Psoas muscle (tissue), 8 donors: ENCODE data around the gene C8B. TPM values are rescaled to one million over a fixed set of nuclear protein-coding genes. Genes with fewer than 3 reads are reported as not detected.

Experiments used
- ATAC-seq, 4 donors: fragments of 200-7000 bp; cut with Tn5 transposase; one replicate each; pipeline ENCODE4 v1.9.1; 2020; ENCODE audit warnings: moderate library complexity in 3 of 4, mild to moderate bottlenecking in 2 of 4
- DNase-seq, 2 donors: peaks; one replicate each; pipeline ENCODE4 v3.0.0-alpha.2; 2020
- H3K27ac ChIP-seq: fragments of 200-600 bp; one replicate; pipeline ENCODE4 v1.8.0; 2022
- H3K27me3 ChIP-seq, 3 donors: fragments of 200-600 bp in 1 of 3; one replicate each; pipeline versions ENCODE4 v1.6.1 to v1.8.0; 2013 to 2022; ENCODE audit warnings: low read length in 2 of 3, mild to moderate bottlenecking in 2 of 3, moderate library complexity in 1 of 3; ENCODE audit not compliant: insufficient read depth in 3 of 3
- H3K36me3 ChIP-seq, 2 donors: fragments of 200-600 bp in 1 of 2; one replicate each; pipeline versions ENCODE4 v1.6.1 to v1.8.0; 2013 to 2022; ENCODE audit warnings: low read depth in 1 of 2, mild to moderate bottlenecking in 1 of 2, moderate library complexity in 1 of 2; ENCODE audit not compliant: insufficient read depth in 1 of 2
- H3K4me1 ChIP-seq: fragments of 200-600 bp; one replicate; pipeline ENCODE4 v1.8.0; 2022
- H3K4me3 ChIP-seq: fragments of 200-600 bp; one replicate; pipeline ENCODE4 v1.8.0; 2022; ENCODE audit warnings: mild to moderate bottlenecking
- H3K9me3 ChIP-seq: fragments of 200-600 bp; one replicate; pipeline ENCODE4 v1.8.0; 2022
- WGBS, 3 donors: extraction: QIAGEN DNeasy Blood & Tissue Kit; methylation state at CpG; one replicate each; pipeline versions ENCODE4 v1.1.6 to v1.1.7; 2013; 5-methylcytosine and 5-hydroxymethylcytosine counted together
- intact Hi-C, 2 donors: fragments of 100-400 bp; cut with DNase I; formaldehyde crosslinking; loops; one replicate each; pipeline versions ENCODE4 v1.11.0 to v1.14.2; 2022
- long read RNA-seq, 2 donors: library from polyadenylated mRNA; unstranded; transcript quantifications; one replicate each; pipeline ENCODE4 v2.0.0, GENCODE V29; 2021
- polyA plus RNA-seq, 3 donors: library from polyadenylated mRNA; stranded (reverse); fragments of 200-250 nt; gene quantifications; one replicate each; pipeline ENCODE4 v1.2.3, GENCODE V29; 2013
- total RNA-seq, 4 donors: library from RNA; stranded (reverse); fragmentation: NEBNext Ultra II Directional in 2 of 4; extraction: Animal tissue kit (Norgen Biotek cat#: 25700) in 2 of 4; gene quantifications; one replicate each; pipeline versions ENCODE4 v1.2.1 to v1.2.4, GENCODE V29; 2021 to 2023
- TF ChIP-seq, protein P1 (sequence below): fragments of 200-600 bp; IDR thresholded peaks from one replicate; pipeline ENCODE4 v1.8.0; 2022; ENCODE audit warnings: antibody characterized with exemption
- donor health status: healthy with polysubstance abuse.
- donor health status: DM: no; HTN: no; CAD: no; lungs with moderate emphysema.
- donor health status: Bipolar disorder and iron deficiency.
- donor health status: healthy.
- donor health status: DM: yes; HTN: yes; CAD: no.
- donor health status: DM: no; HTN: no; CAD: no.
- donor health status: DM: no; HTN: no; CAD: no.
- donor health status: DM: yes; HTN: yes; CAD: no.

Gene C8B
- total RNA-seq (not detected), polyA plus RNA-seq (not detected)
- long read RNA-seq, donor 1, result 0 reads
- long read RNA-seq, donor 2, result 0 reads

DNA sequence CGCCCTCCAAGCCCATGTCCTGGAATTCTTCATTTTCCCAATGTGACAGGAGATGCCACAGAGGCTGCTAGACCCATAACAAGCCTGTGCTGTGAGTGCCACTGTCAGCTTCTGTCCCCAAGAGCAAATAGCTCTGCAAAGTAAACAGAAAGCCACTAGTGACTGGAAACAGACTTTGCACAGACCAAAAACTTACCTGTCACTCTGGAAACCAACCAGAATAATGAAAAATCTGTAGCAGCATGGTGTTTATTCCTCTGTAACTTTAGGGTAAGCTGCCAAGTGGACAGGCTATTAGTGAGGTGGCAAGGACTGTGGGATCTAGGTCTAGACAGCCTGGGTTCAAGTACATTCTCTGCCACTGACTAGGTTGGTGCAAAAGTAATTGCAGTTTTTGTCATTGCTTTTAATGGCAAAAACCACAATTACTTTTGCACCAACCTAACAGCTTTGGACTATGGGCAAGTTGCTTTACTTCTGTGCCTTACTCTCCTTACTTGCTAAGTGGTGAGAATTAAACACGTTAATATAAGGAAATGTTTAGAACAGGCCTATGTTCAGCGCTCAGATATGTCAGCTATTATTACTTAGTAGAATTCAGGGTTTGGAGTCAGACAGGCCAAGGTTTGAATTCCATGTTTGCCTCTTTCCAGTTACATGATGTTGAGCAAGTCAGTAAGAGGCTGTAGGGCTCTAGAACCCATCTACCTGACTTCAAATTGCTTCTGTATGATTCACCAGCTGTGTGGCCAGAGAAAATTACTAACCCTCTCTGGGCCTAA lies at the start of gene C8B:
Gene C8B (minus strand): TSS at position 100 of the 782 bp plus-strand sequence. CDS start 67 bp downstream, at position 33.
- H3K4me3 ChIP-seq, result no peak within 1 kb of the TSS
- TF ChIP-seq, protein P1, sequence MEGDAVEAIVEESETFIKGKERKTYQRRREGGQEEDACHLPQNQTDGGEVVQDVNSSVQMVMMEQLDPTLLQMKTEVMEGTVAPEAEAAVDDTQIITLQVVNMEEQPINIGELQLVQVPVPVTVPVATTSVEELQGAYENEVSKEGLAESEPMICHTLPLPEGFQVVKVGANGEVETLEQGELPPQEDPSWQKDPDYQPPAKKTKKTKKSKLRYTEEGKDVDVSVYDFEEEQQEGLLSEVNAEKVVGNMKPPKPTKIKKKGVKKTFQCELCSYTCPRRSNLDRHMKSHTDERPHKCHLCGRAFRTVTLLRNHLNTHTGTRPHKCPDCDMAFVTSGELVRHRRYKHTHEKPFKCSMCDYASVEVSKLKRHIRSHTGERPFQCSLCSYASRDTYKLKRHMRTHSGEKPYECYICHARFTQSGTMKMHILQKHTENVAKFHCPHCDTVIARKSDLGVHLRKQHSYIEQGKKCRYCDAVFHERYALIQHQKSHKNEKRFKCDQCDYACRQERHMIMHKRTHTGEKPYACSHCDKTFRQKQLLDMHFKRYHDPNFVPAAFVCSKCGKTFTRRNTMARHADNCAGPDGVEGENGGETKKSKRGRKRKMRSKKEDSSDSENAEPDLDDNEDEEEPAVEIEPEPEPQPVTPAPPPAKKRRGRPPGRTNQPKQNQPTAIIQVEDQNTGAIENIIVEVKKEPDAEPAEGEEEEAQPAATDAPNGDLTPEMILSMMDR, result no peak
- H3K36me3 ChIP-seq, result no peaks in the 10 kb centered on the region
- H3K4me1 ChIP-seq, result no peaks in the 10 kb centered on the region
- no peak for DNase-seq
- WGBS, 3 donors, result 88 to 90% (median 90%) methylated on average over 3 of the region's 3 CpGs
- no peaks in the 10 kb centered on the region for H3K27me3 ChIP-seq
- no peak within 1 kb of the TSS for H3K27ac ChIP-seq
- intact Hi-C loops, result no loop called here
- no peaks in the 10 kb centered on the region for H3K9me3 ChIP-seq
- no peak for ATAC-seq

DNA sequence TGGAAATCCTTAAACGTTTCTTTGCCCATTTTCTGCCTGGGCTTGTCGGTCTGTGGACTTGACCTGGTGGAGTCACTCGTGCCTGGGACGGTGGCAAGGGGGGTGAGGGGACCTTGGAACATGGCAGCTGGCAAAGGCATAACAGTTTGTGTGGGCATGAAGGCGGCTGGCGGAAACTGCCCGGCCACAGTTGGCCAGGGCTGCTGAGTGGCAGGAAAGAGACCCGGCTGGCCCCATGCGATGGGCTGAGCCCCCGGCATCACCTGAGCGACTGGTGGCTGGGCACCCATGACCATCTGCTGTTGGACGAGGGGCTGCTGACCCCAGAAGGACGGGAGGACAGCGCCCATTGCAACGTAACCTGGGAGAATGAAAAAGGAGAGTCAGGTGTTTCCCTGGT lies 49.3 kb upstream of the C8B start:
- DNase-seq, result no peak
- H3K4me3 ChIP-seq, result no peak overlapping the region
- 86 to 93% (median 87%) methylated on average over 13 to 15 of the region's 15 CpGs for WGBS, 3 donors

DNA sequence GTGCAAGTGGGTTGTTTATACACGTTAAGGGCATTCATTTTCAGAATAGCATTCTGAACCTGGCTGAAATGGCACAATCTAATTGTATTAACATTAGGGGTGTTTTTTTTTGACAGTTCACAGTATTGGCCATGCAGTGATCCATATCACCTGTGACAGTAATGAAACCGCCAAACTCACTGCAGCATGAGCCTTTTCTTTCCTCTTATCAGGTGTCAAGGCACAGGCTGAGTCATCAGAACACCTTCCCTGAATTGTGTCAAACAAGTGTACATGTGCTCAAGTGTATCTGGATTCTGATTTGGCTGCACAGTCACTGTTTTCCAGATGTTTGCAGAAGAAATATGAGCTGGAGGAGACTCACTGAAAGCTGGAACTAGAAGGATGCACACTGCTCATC lies 47.7 kb upstream of the C8B start:
- Histone ChIP-seq H3K27ac (no peak overlapping the region), H3K9me3 (no peaks in the 10 kb centered on the region), H3K4me1 (peaks cover 5% of the 10 kb centered on the region), H3K36me3 (no peaks in the 10 kb centered on the region), H3K27me3 (no peaks in the 10 kb centered on the region), H3K4me3 (no peak overlapping the region)
- DNase-seq (no peak), ATAC-seq (no peak)
- intact Hi-C loops, result no loop called here
- WGBS, 3 donors, result 70 to 83% (median 79%) methylated on average over 2 of the region's 2 CpGs
- TF ChIP-seq, protein P1, result no peak

More for the DNA sequence above, 49.3 kb upstream of the C8B start:
- intact Hi-C loops, result no loop called here
- H3K36me3 ChIP-seq, result no peaks in the 10 kb centered on the region
- TF ChIP-seq, protein P1, result no peak
- no peak overlapping the region for H3K27ac ChIP-seq
- ATAC-seq, result no peak
- H3K4me1 ChIP-seq, result peaks cover 5% of the 10 kb centered on the region
- no peaks in the 10 kb centered on the region for H3K27me3 ChIP-seq
- H3K9me3 ChIP-seq, result no peaks in the 10 kb centered on the region

DNA sequence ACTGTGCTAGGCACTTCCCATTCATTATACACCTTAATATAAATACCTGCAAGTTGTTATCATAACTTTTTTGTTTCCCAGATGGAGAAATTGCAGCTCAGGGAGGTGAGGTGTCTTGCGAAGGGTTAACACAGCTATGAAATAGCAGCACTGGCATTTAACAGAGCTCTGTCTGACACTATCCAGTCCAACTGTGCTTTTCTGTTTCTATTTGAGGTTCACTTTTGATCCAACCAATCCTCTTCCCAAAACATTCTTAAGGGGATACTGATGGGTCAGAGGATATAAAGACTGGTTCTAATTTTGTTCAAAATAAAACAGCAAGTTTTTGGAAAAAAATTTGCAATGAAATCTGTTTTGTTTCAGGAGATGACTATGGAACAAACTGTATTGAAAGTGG lies 46.5 kb upstream of the C8B start:
- no peaks in the 10 kb centered on the region for H3K9me3 ChIP-seq

More for the DNA sequence above, 46.5 kb upstream of the C8B start:
- TF ChIP-seq, protein P1, result no peak
- ATAC-seq (no peak), DNase-seq (no peak)
- Histone ChIP-seq H3K4me1 (peaks cover 5% of the 10 kb centered on the region), H3K27me3 (no peaks in the 10 kb centered on the region), H3K36me3 (no peaks in the 10 kb centered on the region), H3K4me3 (no peak overlapping the region), H3K27ac (no peak overlapping the region)
- intact Hi-C loops, result no loop called here
- WGBS, 3 donors, result 88 to 96% (median 90%) methylated on average over 1 of the region's 1 CpG
